Measurements from ENCODE around the gene ALOX12B.

GRCh38 chr17:8055851-8056231 lies 31.7 kb downstream of the ALOX12B start:
- TF ChIP-seq POLR2A (IDR thresholded peaks at IDR 0.05) (no peak), CTCF (IDR thresholded peaks at IDR 0.05) (no peak)

All from esophagus squamous epithelium (tissue), 4 donors.